Suprapubic skin (tissue), 4 donors: Measurements from ENCODE around the gene PTPRA. TPM values are rescaled to one million over a fixed set of nuclear protein-coding genes. Genes with fewer than 3 reads are reported as not detected.

Source experiments
- DNase-seq, 2 donors: peaks; one replicate each; pipeline ENCODE4 v3.0.0-alpha.2; 2019; ENCODE audit warnings: low spot score in 2 of 2
- H3K27ac ChIP-seq: fragments of 200-600 bp; sonication (generic); one replicate; pipeline ENCODE4 v1.5.1; 2019
- H3K27me3 ChIP-seq: fragments of 200-600 bp; sonication (generic); one replicate; pipeline ENCODE4 v1.5.1; 2019
- H3K36me3 ChIP-seq: fragments of 200-600 bp; sonication (generic); one replicate; pipeline ENCODE4 v1.5.1; 2019
- H3K4me1 ChIP-seq: fragments of 200-600 bp; sonication (generic); one replicate; pipeline ENCODE4 v1.5.1; 2019
- H3K4me3 ChIP-seq: fragments of 200-600 bp; sonication (generic); one replicate; pipeline ENCODE4 v1.5.1; 2019; ENCODE audit warnings: mild to moderate bottlenecking
- H3K9me3 ChIP-seq: fragments of 200-600 bp; sonication (generic); one replicate; pipeline ENCODE4 v1.5.1; 2019
- EP300 ChIP-seq: sonication (generic); formaldehyde crosslinking; IDR thresholded peaks from one replicate; pipeline ENCODE4 v1.6.1; 2017; ENCODE audit warnings: antibody characterized with exemption
- POLR2A ChIP-seq, 2 donors: fragments of 450-650 bp; IDR thresholded peaks; one replicate each; pipeline ENCODE4 v1.6.1; 2017; ENCODE audit warnings: antibody characterized with exemption in 2 of 2, mild to moderate bottlenecking in 2 of 2, moderate library complexity in 2 of 2
- POLR2AphosphoS5 ChIP-seq, 3 donors: sonication (generic); formaldehyde crosslinking; IDR thresholded peaks; one replicate each; pipeline ENCODE4 v1.6.1; 2017; ENCODE audit warnings: antibody characterized with exemption in 3 of 3
- WGBS: methylation state at CpG from one replicate; pipeline ENCODE4 v1.1.5; 2018; 5-methylcytosine and 5-hydroxymethylcytosine counted together
- total RNA-seq, 4 donors: library from RNA; depleted of rRNA; stranded (reverse); fragments of >200 nt; gene quantifications; one replicate each; pipeline ENCODE4 v1.1.0, GENCODE V29; 2016
- TF ChIP-seq, protein P1 (sequence below), 2 donors: fragments of 200-600 bp in 1 of 2; fragments of 450-650 bp in 1 of 2; sonication (generic) in 1 of 2; IDR thresholded peaks; one replicate each; pipeline ENCODE4 v1.5.1; 2016 to 2019; ENCODE audit warnings: antibody characterized with exemption in 2 of 2, mild to moderate bottlenecking in 1 of 2, moderate library complexity in 1 of 2

Gene PTPRA
- total RNA-seq, 4 donors from 2014 or later: 47.7 to 83.0 (median 73.4) TPM

DNA sequence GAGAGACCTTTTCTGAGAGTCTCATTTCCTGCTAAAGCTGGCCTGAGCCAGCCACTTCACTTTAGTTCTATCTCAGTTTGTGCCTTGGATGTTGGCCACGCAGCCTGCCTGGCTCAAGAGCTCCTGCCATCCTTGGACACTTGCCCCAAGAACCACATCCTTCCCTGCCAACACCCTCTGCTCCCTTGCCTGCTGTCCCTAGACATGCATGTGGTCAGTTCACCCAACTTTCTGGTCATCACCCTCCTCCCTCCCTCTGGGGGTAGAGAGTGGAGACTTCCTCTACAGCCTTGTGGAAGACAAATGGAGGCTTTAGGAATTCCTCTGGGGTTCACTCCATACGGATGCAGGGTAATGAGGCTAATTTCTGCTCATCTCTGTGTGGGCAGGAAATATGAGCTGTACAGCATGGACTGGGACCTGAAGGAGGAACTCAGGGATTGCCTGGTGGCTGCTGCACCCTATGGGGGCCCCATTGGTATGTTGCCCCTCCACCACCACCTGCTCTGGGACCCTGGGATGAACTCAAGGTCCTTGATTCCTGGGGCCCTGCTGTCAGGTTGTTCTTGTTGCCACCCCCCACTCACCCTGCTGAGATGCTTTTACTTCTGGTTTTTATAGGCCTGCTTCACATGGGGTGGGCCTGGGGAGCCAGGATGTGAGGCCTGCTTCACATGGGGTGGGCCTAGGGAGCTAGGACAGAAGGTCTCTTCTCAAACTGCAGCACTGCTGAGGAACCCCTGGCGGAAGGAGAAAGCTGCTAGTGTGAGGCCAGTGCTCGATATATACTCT lies 13.8 kb upstream of the PTPRA start:
- H3K36me3 ChIP-seq: peaks cover 42% of the 10 kb centered on the region
- H3K4me1 ChIP-seq: no peaks in the 10 kb centered on the region
- H3K27ac ChIP-seq: no peak overlapping the region
- H3K27me3 ChIP-seq: no peaks in the 10 kb centered on the region
- no peaks in the 10 kb centered on the region for H3K9me3 ChIP-seq
- WGBS: 78% methylated on average over 1 of the region's 4 CpGs
- no peak for DNase-seq
- H3K4me3 ChIP-seq: no peak overlapping the region
- TF ChIP-seq, protein P1, sequence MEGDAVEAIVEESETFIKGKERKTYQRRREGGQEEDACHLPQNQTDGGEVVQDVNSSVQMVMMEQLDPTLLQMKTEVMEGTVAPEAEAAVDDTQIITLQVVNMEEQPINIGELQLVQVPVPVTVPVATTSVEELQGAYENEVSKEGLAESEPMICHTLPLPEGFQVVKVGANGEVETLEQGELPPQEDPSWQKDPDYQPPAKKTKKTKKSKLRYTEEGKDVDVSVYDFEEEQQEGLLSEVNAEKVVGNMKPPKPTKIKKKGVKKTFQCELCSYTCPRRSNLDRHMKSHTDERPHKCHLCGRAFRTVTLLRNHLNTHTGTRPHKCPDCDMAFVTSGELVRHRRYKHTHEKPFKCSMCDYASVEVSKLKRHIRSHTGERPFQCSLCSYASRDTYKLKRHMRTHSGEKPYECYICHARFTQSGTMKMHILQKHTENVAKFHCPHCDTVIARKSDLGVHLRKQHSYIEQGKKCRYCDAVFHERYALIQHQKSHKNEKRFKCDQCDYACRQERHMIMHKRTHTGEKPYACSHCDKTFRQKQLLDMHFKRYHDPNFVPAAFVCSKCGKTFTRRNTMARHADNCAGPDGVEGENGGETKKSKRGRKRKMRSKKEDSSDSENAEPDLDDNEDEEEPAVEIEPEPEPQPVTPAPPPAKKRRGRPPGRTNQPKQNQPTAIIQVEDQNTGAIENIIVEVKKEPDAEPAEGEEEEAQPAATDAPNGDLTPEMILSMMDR (IDR thresholded peaks at IDR 0.05): no peak
- TF ChIP-seq POLR2A (IDR thresholded peaks at IDR 0.05) (no peak), EP300 (no peak)

DNA sequence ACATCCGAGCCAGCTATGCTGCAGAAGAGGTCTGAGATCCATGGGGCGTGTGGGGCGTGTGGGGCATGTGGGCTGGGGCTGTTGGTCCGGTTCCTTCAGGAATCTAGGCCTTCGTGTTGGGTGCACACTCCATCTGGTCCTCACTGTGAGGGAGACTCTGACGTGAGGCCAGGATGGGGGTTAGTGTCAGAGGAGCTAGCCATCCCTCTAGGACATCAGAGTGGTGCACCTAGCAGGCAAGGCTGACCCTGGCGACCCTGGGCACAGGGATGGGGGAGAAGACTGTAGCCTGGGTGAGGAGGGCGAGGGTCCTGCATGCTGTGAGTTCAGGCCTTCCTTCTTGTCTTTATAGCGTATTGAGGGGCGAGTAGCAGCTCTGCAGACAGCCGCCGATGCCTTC lies 8.7 kb upstream of the PTPRA start:
- TF ChIP-seq, protein P1 (IDR thresholded peaks at IDR 0.05): no peak
- TF ChIP-seq POLR2A (IDR thresholded peaks at IDR 0.05) (no peak), POLR2AphosphoS5 (IDR thresholded peaks at IDR 0.05) (no peak), EP300 (no peak)
- H3K27me3 ChIP-seq: no peaks in the 10 kb centered on the region
- H3K4me1 ChIP-seq: no peaks in the 10 kb centered on the region
- WGBS: 89% methylated on average over 8 of the region's 12 CpGs
- H3K27ac ChIP-seq: no peak overlapping the region
- no peak overlapping the region for H3K4me3 ChIP-seq
- H3K9me3 ChIP-seq: no peaks in the 10 kb centered on the region
- H3K36me3 ChIP-seq: peaks cover 63% of the 10 kb centered on the region
- DNase-seq: no peak

DNA sequence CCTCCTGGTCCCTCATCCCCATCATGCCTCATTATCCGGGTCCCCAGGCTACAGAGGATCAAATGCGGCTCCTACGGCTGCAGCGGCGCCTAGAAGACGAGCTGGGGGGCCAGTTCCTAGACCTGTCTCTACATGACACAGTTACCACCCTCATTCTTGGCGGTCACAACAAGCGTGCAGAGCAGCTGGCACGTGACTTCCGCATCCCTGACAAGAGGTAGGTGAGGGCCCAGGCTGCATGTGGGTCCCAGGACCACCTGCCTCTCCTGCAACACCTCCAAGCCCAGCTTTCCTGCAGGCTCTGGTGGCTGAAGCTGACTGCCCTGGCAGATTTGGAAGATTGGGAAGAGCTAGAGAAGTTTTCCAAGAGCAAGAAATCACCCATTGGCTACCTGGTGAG lies 8.2 kb upstream of the PTPRA start:
- 96% methylated on average over 10 of the region's 10 CpGs for WGBS
- no peaks in the 10 kb centered on the region for H3K9me3 ChIP-seq
- H3K36me3 ChIP-seq: peaks cover 63% of the 10 kb centered on the region
- no peaks in the 10 kb centered on the region for H3K27me3 ChIP-seq
- TF ChIP-seq POLR2AphosphoS5 (IDR thresholded peaks at IDR 0.05): no peak
- no peak for TF ChIP-seq POLR2A (IDR thresholded peaks at IDR 0.05)
- TF ChIP-seq, protein P1 (IDR thresholded peaks at IDR 0.05): no peak
- no peak for TF ChIP-seq EP300
- no peak for DNase-seq
- H3K27ac ChIP-seq: no peak overlapping the region
- no peaks in the 10 kb centered on the region for H3K4me1 ChIP-seq
- no peak overlapping the region for H3K4me3 ChIP-seq

DNA sequence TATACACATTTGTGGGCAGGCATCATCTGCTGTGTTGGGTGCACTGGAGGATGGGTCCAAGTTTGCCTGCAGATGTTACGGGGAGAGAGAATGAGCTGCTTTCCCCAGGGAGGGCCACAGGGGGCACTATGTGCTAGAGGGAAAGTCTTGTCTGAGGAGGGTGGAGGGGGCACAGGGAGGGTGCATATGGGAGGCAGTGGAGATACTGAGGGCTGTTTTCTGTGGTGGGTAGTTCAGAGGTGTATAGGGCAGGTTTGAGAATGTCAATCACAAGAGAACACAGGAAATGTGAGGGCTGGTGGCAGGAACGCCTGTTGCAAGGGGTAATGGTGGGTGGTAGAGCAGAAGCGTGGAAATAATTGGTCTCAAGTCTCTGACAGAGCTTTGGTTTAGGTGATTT lies 7.7 kb upstream of the PTPRA start:
- WGBS: 93% methylated on average over 3 of the region's 3 CpGs
- TF ChIP-seq POLR2AphosphoS5 (IDR thresholded peaks at IDR 0.05) (no peak), EP300 (no peak), POLR2A (IDR thresholded peaks at IDR 0.05) (no peak)
- TF ChIP-seq, protein P1 (IDR thresholded peaks at IDR 0.05): no peak
- Histone ChIP-seq H3K27ac (no peak overlapping the region), H3K36me3 (peaks cover 60% of the 10 kb centered on the region), H3K9me3 (no peaks in the 10 kb centered on the region), H3K27me3 (no peaks in the 10 kb centered on the region), H3K4me3 (no peak overlapping the region), H3K4me1 (peaks cover 3% of the 10 kb centered on the region)
- no peak for DNase-seq

DNA sequence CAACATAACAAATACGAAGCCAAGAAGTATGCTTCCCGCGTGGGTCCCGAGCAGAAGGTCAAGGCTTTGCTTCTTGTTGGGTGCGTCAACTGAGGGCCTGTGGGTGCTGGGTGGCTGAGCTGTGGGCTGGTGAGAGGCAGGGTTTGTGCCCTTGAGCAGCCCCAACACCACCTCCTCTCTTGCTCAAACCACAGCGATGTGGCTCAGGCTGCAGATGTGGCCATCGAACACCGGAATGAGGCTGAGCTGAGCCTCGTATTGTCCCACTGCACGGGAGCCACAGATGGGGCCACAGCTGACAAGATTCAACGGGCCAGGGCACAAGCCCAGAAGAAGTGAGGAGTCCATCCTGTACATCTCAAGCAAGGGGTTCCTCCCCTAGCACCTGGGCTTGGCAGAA lies 7.0 kb upstream of the PTPRA start:
- no peak overlapping the region for H3K27ac ChIP-seq
- 85% methylated on average over 11 of the region's 11 CpGs for WGBS
- peaks cover 54% of the 10 kb centered on the region for H3K36me3 ChIP-seq
- no peaks in the 10 kb centered on the region for H3K27me3 ChIP-seq
- DNase-seq: no peak
- H3K9me3 ChIP-seq: no peaks in the 10 kb centered on the region
- peaks cover 9% of the 10 kb centered on the region for H3K4me1 ChIP-seq
- no peak overlapping the region for H3K4me3 ChIP-seq
- TF ChIP-seq, protein P1 (IDR thresholded peaks at IDR 0.05): no peak
- no peak for TF ChIP-seq POLR2A (IDR thresholded peaks at IDR 0.05)
- TF ChIP-seq POLR2AphosphoS5 (IDR thresholded peaks at IDR 0.05): no peak
- TF ChIP-seq EP300: no peak
